Vagina (tissue), 2 donors: ENCODE measurements around the gene TNS1.

ENCODE experiments used
- CTCF ChIP-seq, 3 experiments: fragments of 450-650 bp in 2 of 3; fragments of 200-600 bp in 1 of 3; sonication (generic) in 1 of 3; IDR thresholded peaks; one replicate each; pipeline ENCODE4 v1.5.1; 2017 to 2019; ENCODE audit warnings: antibody characterized with exemption in 3 of 3, mild to moderate bottlenecking in 2 of 3, moderate library complexity in 2 of 3
- POLR2A ChIP-seq, 2 donors: fragments of 450-650 bp; IDR thresholded peaks; one replicate each; pipeline ENCODE4 v1.6.1; 2017; ENCODE audit warnings: antibody characterized with exemption in 2 of 2, mild to moderate bottlenecking in 2 of 2, moderate library complexity in 2 of 2
- POLR2AphosphoS5 ChIP-seq, 2 donors: sonication (generic); formaldehyde crosslinking; IDR thresholded peaks; one replicate each; pipeline ENCODE4 v1.9.0; 2017; ENCODE audit warnings: antibody characterized with exemption in 2 of 2, mild to moderate bottlenecking in 2 of 2, low read depth in 1 of 2; ENCODE audit not compliant: insufficient read depth in 1 of 2

GRCh38 chr2:218022131-218022850, 19.5 kb upstream of the TNS1 start:
- TF ChIP-seq CTCF (IDR thresholded peaks at IDR 0.05) (no peak), POLR2A (IDR thresholded peaks at IDR 0.05) (no peak), POLR2AphosphoS5 (IDR thresholded peaks at IDR 0.05; ENCODE audit: insufficient read depth in 1 of 2, low read depth in 1 of 2) (no peak)
